ENCODE measurements around the gene FARP1. TPM values are rescaled to one million over a fixed set of nuclear protein-coding genes. Genes with fewer than 3 reads are reported as not detected.

FARP1 gene
- total RNA-seq, 1 donor from 2014 or later = 128 TPM

- H2AFZ ChIP-seq (ENCODE audit: low read depth, low read length) = no peak overlapping the region
- no peak overlapping the region for H3K9ac ChIP-seq (ENCODE audit: low read length)
- H3K27me3 Mint-ChIP-seq (ENCODE audit: low read depth, unreplicated experiment) = no peaks in the 10 kb centered on the region
- peaks cover 2% of the 10 kb centered on the region for H3K4me1 Mint-ChIP-seq (ENCODE audit: low read depth, unreplicated experiment)
- no peak overlapping the region for H3K4me3 Mint-ChIP-seq (ENCODE audit: unreplicated experiment)
- no peaks in the 10 kb centered on the region for H3K36me3 ChIP-seq (ENCODE audit: insufficient read depth, low read length)
- H3K4me2 ChIP-seq (ENCODE audit: low read length) = no peak overlapping the region
- FAIRE-seq (no peak), DNase-seq (ENCODE audit: low read depth) (no peak)
- H3K27ac Mint-ChIP-seq (ENCODE audit: unreplicated experiment) = no peak overlapping the region
- no peaks in the 10 kb centered on the region for H3K9me3 Mint-ChIP-seq (ENCODE audit: unreplicated experiment)
- H3K79me2 ChIP-seq (ENCODE audit: insufficient read depth, low read length) = peaks cover 43% of the 10 kb centered on the region
- no peaks in the 10 kb centered on the region for H3K27me3 ChIP-seq (ENCODE audit: insufficient read depth, low read length)
- no peak overlapping the region for H3K27ac ChIP-seq (ENCODE audit: low read depth, low read length)
- TF ChIP-seq EZH2 (IDR thresholded peaks at IDR 0.05; ENCODE audit: insufficient read depth, low read length) (no peak), CTCF (IDR thresholded peaks at IDR 0.05; ENCODE audit: insufficient read depth, low read depth, low read length) (no peak)
- H3K4me1 ChIP-seq (ENCODE audit: insufficient read depth, low read length) = no peaks in the 10 kb centered on the region
- peaks cover 31% of the 10 kb centered on the region for H4K20me1 ChIP-seq (ENCODE audit: insufficient read depth, low read length)
- no peaks in the 10 kb centered on the region for H3K9me3 ChIP-seq (ENCODE audit: insufficient read depth, low read depth, low read length)
- no peak overlapping the region for H3K4me3 ChIP-seq (ENCODE audit: insufficient read depth, low read depth, low read length)
- peaks cover 12% of the 10 kb centered on the region for H3K36me3 Mint-ChIP-seq (ENCODE audit: low read depth, unreplicated experiment)
These were observed 101.0 kb downstream of the FARP1 start for GRCh38 chr13:98243929-98244272.

GRCh38 chr13:98246538-98247172, 103.8 kb downstream of the FARP1 start:
- peaks cover 32% of the 10 kb centered on the region for H3K79me2 ChIP-seq (ENCODE audit: insufficient read depth, low read length)
- no peak overlapping the region for H2AFZ ChIP-seq (ENCODE audit: low read depth, low read length)
- no peak overlapping the region for H3K27ac ChIP-seq (ENCODE audit: low read depth, low read length)
- FAIRE-seq (no peak), DNase-seq (ENCODE audit: low read depth) (no peak)
- no peak overlapping the region for H3K9ac ChIP-seq (ENCODE audit: low read length)
- H3K4me1 ChIP-seq (ENCODE audit: insufficient read depth, low read length) = no peaks in the 10 kb centered on the region
- TF ChIP-seq EZH2 (IDR thresholded peaks at IDR 0.05; ENCODE audit: insufficient read depth, low read length) = no peak
- no peak for TF ChIP-seq CTCF (IDR thresholded peaks at IDR 0.05; ENCODE audit: insufficient read depth, low read depth, low read length)
- Mint-ChIP-seq H3K4me1 (ENCODE audit: low read depth, unreplicated experiment) (peaks cover 2% of the 10 kb centered on the region), H3K27me3 (ENCODE audit: low read depth, unreplicated experiment) (no peaks in the 10 kb centered on the region), H3K9me3 (ENCODE audit: unreplicated experiment) (no peaks in the 10 kb centered on the region), H3K36me3 (ENCODE audit: low read depth, unreplicated experiment) (no peaks in the 10 kb centered on the region), H3K27ac (ENCODE audit: unreplicated experiment) (no peak overlapping the region), H3K4me3 (ENCODE audit: unreplicated experiment) (no peak overlapping the region)
- no peaks in the 10 kb centered on the region for H3K27me3 ChIP-seq (ENCODE audit: insufficient read depth, low read length)
- H3K4me3 ChIP-seq (ENCODE audit: insufficient read depth, low read depth, low read length) = no peak overlapping the region
- no peak overlapping the region for H3K4me2 ChIP-seq (ENCODE audit: low read length)
- H4K20me1 ChIP-seq (ENCODE audit: insufficient read depth, low read length) = peaks cover 10% of the 10 kb centered on the region
- H3K36me3 ChIP-seq (ENCODE audit: insufficient read depth, low read length) = no peaks in the 10 kb centered on the region
- H3K9me3 ChIP-seq (ENCODE audit: insufficient read depth, low read depth, low read length) = no peaks in the 10 kb centered on the region

- H3K9me3 ChIP-seq (ENCODE audit: insufficient read depth, low read depth, low read length) = no peaks in the 10 kb centered on the region
- H4K20me1 ChIP-seq (ENCODE audit: insufficient read depth, low read length) = no peaks in the 10 kb centered on the region
- no peak overlapping the region for H3K4me3 Mint-ChIP-seq (ENCODE audit: unreplicated experiment)
- no peak overlapping the region for H3K4me2 ChIP-seq (ENCODE audit: low read length)
- H3K27me3 Mint-ChIP-seq (ENCODE audit: low read depth, unreplicated experiment) = no peaks in the 10 kb centered on the region
- peaks cover 32% of the 10 kb centered on the region for H3K4me1 ChIP-seq (ENCODE audit: insufficient read depth, low read length)
- H3K9me3 Mint-ChIP-seq (ENCODE audit: unreplicated experiment) = no peaks in the 10 kb centered on the region
- no peak overlapping the region for H3K27ac ChIP-seq (ENCODE audit: low read depth, low read length)
- H3K4me3 ChIP-seq (ENCODE audit: insufficient read depth, low read depth, low read length) = no peak overlapping the region
- no peaks in the 10 kb centered on the region for H3K36me3 ChIP-seq (ENCODE audit: insufficient read depth, low read length)
- FAIRE-seq (no peak), DNase-seq (ENCODE audit: low read depth) (no peak)
- no peaks in the 10 kb centered on the region for H3K27me3 ChIP-seq (ENCODE audit: insufficient read depth, low read length)
- H3K27ac Mint-ChIP-seq (ENCODE audit: unreplicated experiment) = no peak overlapping the region
- TF ChIP-seq CTCF (IDR thresholded peaks at IDR 0.05; ENCODE audit: insufficient read depth, low read depth, low read length) (no peak), EZH2 (IDR thresholded peaks at IDR 0.05; ENCODE audit: insufficient read depth, low read length) (no peak)
- H3K36me3 Mint-ChIP-seq (ENCODE audit: low read depth, unreplicated experiment) = no peaks in the 10 kb centered on the region
- H3K4me1 Mint-ChIP-seq (ENCODE audit: low read depth, unreplicated experiment) = peaks cover 38% of the 10 kb centered on the region
- H3K9ac ChIP-seq (ENCODE audit: low read length) = no peak overlapping the region
- peaks cover 34% of the 10 kb centered on the region for H3K79me2 ChIP-seq (ENCODE audit: insufficient read depth, low read length)
- H2AFZ ChIP-seq (ENCODE audit: low read depth, low read length) = no peak overlapping the region
These were observed 108.8 kb downstream of the FARP1 start for GRCh38 chr13:98251708-98252107.

All from astrocyte (in vitro differentiated cells and primary cell).